Gastrocnemius medialis (tissue), 4 donors: ENCODE measurements around the gene GPR143. TPM values are rescaled to one million over a fixed set of nuclear protein-coding genes. Genes with fewer than 3 reads are reported as not detected.

Source experiments
- ATAC-seq, 2 donors: fragments of 150-250 bp; one replicate each; pipeline ENCODE4 v1.9.1; 2016
- DNase-seq, 2 donors: peaks; one replicate each; pipeline ENCODE4 v3.0.0-alpha.2; 2019
- H3K27ac ChIP-seq, 4 donors: fragments of 200-600 bp; sonication (generic); 1 replicate in 1 of 4; 2 replicates in 3 of 4; pipeline ENCODE4 v1.5.1; 2016 to 2018; ENCODE audit warnings: mild to moderate bottlenecking in 2 of 4, moderate library complexity in 1 of 4
- H3K27me3 ChIP-seq, 3 donors: fragments of 200-600 bp; sonication (generic) in 2 of 3; 1 replicate in 1 of 3; 2 replicates in 2 of 3; pipeline versions ENCODE4 v1.5.1 to v1.6.0; 2016 to 2019; ENCODE audit warnings: mild to moderate bottlenecking in 1 of 3, moderate library complexity in 1 of 3
- H3K36me3 ChIP-seq, 2 donors: fragments of 200-600 bp; sonication (generic) in 1 of 2; one replicate each; pipeline ENCODE4 v1.5.1; 2017 to 2018
- H3K4me1 ChIP-seq, 2 donors: fragments of 200-600 bp; sonication (generic) in 1 of 2; one replicate each; pipeline ENCODE4 v1.5.1; 2016 to 2017; ENCODE audit warnings: mild to moderate bottlenecking in 2 of 2
- H3K4me3 ChIP-seq, 4 donors: fragments of 200-600 bp; sonication (generic) in 3 of 4; 1 replicate in 1 of 4; 2 replicates in 3 of 4; pipeline ENCODE4 v1.5.1; 2016 to 2019; ENCODE audit warnings: mild to moderate bottlenecking in 2 of 4
- H3K9me3 ChIP-seq, 3 donors: fragments of 200-600 bp; sonication (generic) in 2 of 3; 1 replicate in 1 of 3; 2 replicates in 2 of 3; pipeline ENCODE4 v1.5.1; 2016 to 2019
- CTCF ChIP-seq, 5 experiments: fragments of 450-650 bp in 3 of 5; fragments of 200-600 bp in 2 of 5; sonication (generic) in 2 of 5; IDR thresholded peaks in 4 of 5; conservative IDR thresholded peaks in 1 of 5; 1 replicate in 4 of 5; 2 replicates in 1 of 5; pipeline ENCODE4 v1.5.1; 2016 to 2019; ENCODE audit warnings: antibody characterized with exemption in 5 of 5, mild to moderate bottlenecking in 3 of 5, moderate library complexity in 3 of 5
- POLR2A ChIP-seq, 2 donors: fragments of 450-650 bp; IDR thresholded peaks; one replicate each; pipeline ENCODE4 v1.6.1; 2017; ENCODE audit warnings: antibody characterized with exemption in 2 of 2, mild to moderate bottlenecking in 2 of 2, moderate library complexity in 2 of 2
- in situ Hi-C, 4 donors: fragments of 200-750 bp; cut with MboI; loops; one replicate each; pipeline versions ENCODE4 v1.15.0 to v1.8.0; 2017; ENCODE audit warnings: low sequenced_read_pairs in 4 of 4
- intact Hi-C: fragments of 100-400 bp; cut with DNase I; formaldehyde crosslinking; loops from one replicate; pipeline ENCODE4 v1.15.1; 2023; ENCODE audit warnings: low total_unique reads
- total RNA-seq, 4 donors: library from RNA; depleted of rRNA; stranded (reverse); fragments of >200 nt; gene quantifications; one replicate each; pipeline versions ENCODE4 v1.1.0 to v1.2.3, GENCODE V29; 2016

GPR143 gene
- total RNA-seq, 4 donors from 2014 or later, result not detected

- in situ Hi-C loops, result no loop called here
- Histone ChIP-seq H3K27me3 (no peaks in the 10 kb centered on the region), H3K9me3 (no peaks in the 10 kb centered on the region), H3K36me3 (no peaks in the 10 kb centered on the region), H3K4me1 (no peaks in the 10 kb centered on the region), H3K27ac (no peak overlapping the region), H3K4me3 (no peak overlapping the region)
- intact Hi-C loops, result no loop called here
- no peak for DNase-seq
- TF ChIP-seq CTCF (IDR thresholded peaks at IDR 0.05 in 4 of 5, conservative IDR thresholded peaks at IDR 0.05 in 1 of 5) (no peak), POLR2A (IDR thresholded peaks at IDR 0.05) (no peak)
- ATAC-seq, result no peak
These were observed 27.5 kb downstream of the GPR143 start for GRCh38 chrX:9738151-9738550.

GRCh38 chrX:9737363-9737762, 28.3 kb downstream of the GPR143 start:
- Histone ChIP-seq H3K9me3 (no peaks in the 10 kb centered on the region), H3K27ac (no peak overlapping the region), H3K36me3 (no peaks in the 10 kb centered on the region), H3K4me3 (no peak overlapping the region), H3K4me1 (no peaks in the 10 kb centered on the region), H3K27me3 (no peaks in the 10 kb centered on the region)
- no peak for ATAC-seq
- in situ Hi-C loops (no loop called here), intact Hi-C loops (no loop called here)
- TF ChIP-seq POLR2A (IDR thresholded peaks at IDR 0.05) (no peak), CTCF (IDR thresholded peaks at IDR 0.05 in 4 of 5, conservative IDR thresholded peaks at IDR 0.05 in 1 of 5) (no peak)
- DNase-seq, result no peak

GRCh38 chrX:9730752-9731151, 34.9 kb downstream of the GPR143 start:
- no peaks in the 10 kb centered on the region for H3K27me3 ChIP-seq
- H3K27ac ChIP-seq, result no peak overlapping the region
- no peaks in the 10 kb centered on the region for H3K36me3 ChIP-seq
- no peak for TF ChIP-seq CTCF (IDR thresholded peaks at IDR 0.05 in 4 of 5, conservative IDR thresholded peaks at IDR 0.05 in 1 of 5)
- no peak for TF ChIP-seq POLR2A (IDR thresholded peaks at IDR 0.05)
- no peak overlapping the region for H3K4me3 ChIP-seq
- no peaks in the 10 kb centered on the region for H3K4me1 ChIP-seq
- H3K9me3 ChIP-seq, result no peaks in the 10 kb centered on the region
- DNase-seq, result no peak
- intact Hi-C loops (no loop called here), in situ Hi-C loops (no loop called here)
- ATAC-seq, result no peak

GRCh38 chrX:9730078-9730477, 35.6 kb downstream of the GPR143 start:
- in situ Hi-C loops, result no loop called here

More at GRCh38 chrX:9730078-9730477, 35.6 kb downstream of the GPR143 start:
- H3K9me3 ChIP-seq, result no peaks in the 10 kb centered on the region
- ATAC-seq (no peak), DNase-seq (no peak)
- H3K4me3 ChIP-seq, result no peak overlapping the region
- TF ChIP-seq CTCF (IDR thresholded peaks at IDR 0.05 in 4 of 5, conservative IDR thresholded peaks at IDR 0.05 in 1 of 5) (no peak), POLR2A (IDR thresholded peaks at IDR 0.05) (no peak)
- H3K36me3 ChIP-seq, result no peaks in the 10 kb centered on the region
- intact Hi-C loops, result no loop called here
- H3K27ac ChIP-seq, result no peak overlapping the region
- no peaks in the 10 kb centered on the region for H3K27me3 ChIP-seq
- H3K4me1 ChIP-seq, result no peaks in the 10 kb centered on the region
